ENCODE measurements around the gene JAGN1.

DNA sequence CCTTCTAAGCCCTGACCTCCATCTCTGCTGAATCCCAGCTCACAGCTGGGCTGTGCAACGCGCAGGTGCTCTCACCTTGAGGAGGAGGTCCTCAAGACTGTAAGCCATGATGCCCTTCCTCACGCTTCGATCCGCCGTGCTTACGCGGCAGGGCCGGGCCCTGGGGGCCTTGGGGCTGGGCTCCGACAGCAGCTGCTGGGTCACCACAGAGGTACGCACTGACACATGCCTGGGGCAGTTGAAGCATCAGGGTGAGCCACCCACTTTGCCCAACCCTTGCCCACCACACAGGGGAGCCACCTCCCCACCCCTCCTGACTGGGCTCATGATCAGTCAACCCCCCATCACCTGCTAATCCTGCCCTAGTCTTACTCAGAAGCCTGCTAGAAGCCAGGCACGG lies 13.4 kb upstream of the JAGN1 start:
- TF ChIP-seq CTCF (conservative IDR thresholded peaks at IDR 0.05; ENCODE audit: low read length) (0 out of 2 replicates have a peak, but pooled peaks have one; percentile 26), EZH2phosphoT487 (IDR thresholded peaks at IDR 0.05; ENCODE audit: borderline replicate concordance, low read depth, low read length) (no peak)

All from OCI-LY7 (cell line).